ENCODE measurements around the gene USP5. TPM values are rescaled to one million over a fixed set of nuclear protein-coding genes. Genes with fewer than 3 reads are reported as not detected.
"Not testable (repeated sequence)": the region's sequence is repeated elsewhere in the genome, so short reads cannot be mapped to it uniquely, and the experiment has no call there.

The USP5 gene
- total RNA-seq, 2 donors from 2014 or later = 54.3 to 62.7 TPM

GRCh38 chr12:6863033-6863432, 11.1 kb downstream of the USP5 start:
- peaks cover 63% of the 10 kb centered on the region for H3K36me3 ChIP-seq
- DNase-seq (ENCODE audit: low spot score) (no peak), ATAC-seq (ENCODE audit: insufficient number of reproducible peaks, low FRiP score, low read depth) (no peak)
- H3K27ac ChIP-seq = no peak overlapping the region
- no peak for TF ChIP-seq CTCF (IDR thresholded peaks at IDR 0.05)
- no peaks in the 10 kb centered on the region for H3K9me3 ChIP-seq
- peaks cover 0 to 6% of the 10 kb centered on the region in 2 donors for H3K4me1 ChIP-seq (ENCODE audit: control insufficient read depth in 1 of 2, low read depth in 2 of 2)
- H3K4me3 ChIP-seq = no peak overlapping the region
- no peaks in the 10 kb centered on the region for H3K27me3 ChIP-seq (replicated peaks; ENCODE audit: insufficient read depth)

- H3K9me3 ChIP-seq = no peaks in the 10 kb centered on the region
- H3K27ac ChIP-seq = no peak overlapping the region
- peaks cover 6 to 12% of the 10 kb centered on the region in 2 donors for H3K4me1 ChIP-seq (ENCODE audit: control insufficient read depth in 1 of 2, low read depth in 2 of 2)
- H3K27me3 ChIP-seq (replicated peaks; ENCODE audit: insufficient read depth) = no peaks in the 10 kb centered on the region
- H3K4me3 ChIP-seq = no peak overlapping the region
- ATAC-seq (ENCODE audit: insufficient number of reproducible peaks, low FRiP score, low read depth) = no peak
- peaks cover 56% of the 10 kb centered on the region for H3K36me3 ChIP-seq
- DNase-seq (ENCODE audit: low spot score) = no peak
- TF ChIP-seq CTCF (IDR thresholded peaks at IDR 0.05) = no peak
These were observed 11.8 kb downstream of the USP5 start for GRCh38 chr12:6863586-6864321.

DNA sequence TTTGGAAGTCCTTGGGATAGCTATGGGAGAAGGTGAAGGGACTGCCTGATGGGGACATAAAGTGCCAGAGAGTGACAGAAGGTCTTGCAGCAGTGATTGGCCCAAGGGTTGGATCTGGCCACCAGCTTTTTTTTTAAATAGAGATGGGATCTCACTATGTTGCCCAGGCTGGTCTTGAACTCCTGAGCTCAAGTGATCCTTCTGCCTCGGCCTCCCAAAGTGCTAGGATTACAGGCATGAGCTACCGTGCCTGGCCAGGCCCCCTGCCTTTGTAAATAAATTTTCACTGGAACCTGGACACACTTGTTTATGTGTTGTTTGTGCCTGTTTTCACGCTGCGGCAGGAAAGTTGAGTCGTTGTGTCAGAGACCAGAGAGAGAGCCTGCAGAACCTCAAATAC, 13.4 kb downstream of the USP5 start:
- ATAC-seq (ENCODE audit: insufficient number of reproducible peaks, low FRiP score, low read depth); DNase-seq (ENCODE audit: low spot score); H3K4me3 ChIP-seq; H3K9me3 ChIP-seq; H3K27me3 ChIP-seq (replicated peaks; ENCODE audit: insufficient read depth); H3K27ac ChIP-seq: not testable (repeated sequence)
- H3K36me3 ChIP-seq = peaks cover 49% of the 10 kb centered on the region
- peaks cover 15 to 27% of the 10 kb centered on the region in 2 donors for H3K4me1 ChIP-seq (ENCODE audit: control insufficient read depth in 1 of 2, low read depth in 2 of 2)

GRCh38 chr12:6866163-6866919, 14.4 kb downstream of the USP5 start:
- ATAC-seq (ENCODE audit: insufficient number of reproducible peaks, low FRiP score, low read depth) = no peak
- DNase-seq (ENCODE audit: low spot score) = no peak
- TF ChIP-seq CTCF (IDR thresholded peaks at IDR 0.05) = no peak
- Histone ChIP-seq H3K9me3 (no peaks in the 10 kb centered on the region), H3K4me3 (peak overlapping the region; percentile 99), H3K36me3 (peaks cover 41% of the 10 kb centered on the region), H3K27me3 (replicated peaks; ENCODE audit: insufficient read depth) (no peaks in the 10 kb centered on the region), H3K27ac (peak overlapping the region; percentile 97 to 98), H3K4me1 (ENCODE audit: control insufficient read depth in 1 of 2, low read depth in 2 of 2) (peaks cover 20 to 35% of the 10 kb centered on the region in 2 donors)

DNA sequence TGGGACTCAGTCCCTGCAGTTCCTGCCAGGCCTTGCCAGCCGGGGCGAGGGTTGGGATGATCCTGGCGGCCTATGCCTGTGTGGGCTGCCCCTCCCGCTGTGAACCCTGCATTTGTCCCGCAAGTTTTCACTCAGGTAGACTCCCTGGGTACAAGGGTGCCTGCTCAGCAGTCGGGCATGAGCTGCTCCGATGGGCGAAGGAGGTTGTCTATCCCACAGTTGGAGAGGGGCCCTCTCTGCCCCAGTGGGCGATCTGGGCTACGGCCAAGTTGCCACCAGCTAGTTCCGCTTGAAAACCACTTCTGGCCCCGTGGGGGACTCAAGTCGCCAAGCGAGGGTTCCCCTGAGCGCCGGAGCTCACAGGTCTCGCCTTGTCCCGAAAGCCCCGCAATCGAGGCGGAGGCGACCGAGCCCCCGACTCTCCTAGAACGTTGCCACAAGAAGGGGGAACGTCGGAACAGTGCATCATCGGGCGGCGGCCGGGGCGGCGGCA, 15.0 kb downstream of the USP5 start:
- Histone ChIP-seq H3K4me3 (peak overlapping the region; percentile 99), H3K36me3 (peaks cover 35% of the 10 kb centered on the region), H3K27me3 (replicated peaks; ENCODE audit: insufficient read depth) (no peaks in the 10 kb centered on the region), H3K9me3 (no peaks in the 10 kb centered on the region), H3K27ac (peak overlapping the region; percentile 97 to 98), H3K4me1 (ENCODE audit: control insufficient read depth in 1 of 2, low read depth in 2 of 2) (peaks cover 26 to 41% of the 10 kb centered on the region in 2 donors)
- DNase-seq (ENCODE audit: low spot score) (peak; percentile 56), ATAC-seq (ENCODE audit: insufficient number of reproducible peaks, low FRiP score, low read depth) (peak; percentile 3)
- no peak for TF ChIP-seq CTCF (IDR thresholded peaks at IDR 0.05)
